GM19395 (cell line): Measurements from ENCODE around the gene RPL3.
"Not testable (repeated sequence)": the region's sequence is repeated elsewhere in the genome, so short reads cannot be mapped to it uniquely, and the experiment has no call there.

ENCODE experiments used
- ATAC-seq: cut with Tn5 transposase; IDR thresholded peaks from one replicate; pipeline ENCODE4 v1.9.1; 2021; ENCODE audit warnings: mild to moderate bottlenecking, moderate library complexity; ENCODE audit not compliant: unreplicated experiment

The RPL3 gene

GRCh38 chr22:39319284-39320022, at the start of gene RPL3:
Gene RPL3, minus strand, starts transcription at chr22:39319623. Its CDS starts 26 bp downstream, at chr22:39319597.
- peak; percentile 66 for ATAC-seq

DNA sequence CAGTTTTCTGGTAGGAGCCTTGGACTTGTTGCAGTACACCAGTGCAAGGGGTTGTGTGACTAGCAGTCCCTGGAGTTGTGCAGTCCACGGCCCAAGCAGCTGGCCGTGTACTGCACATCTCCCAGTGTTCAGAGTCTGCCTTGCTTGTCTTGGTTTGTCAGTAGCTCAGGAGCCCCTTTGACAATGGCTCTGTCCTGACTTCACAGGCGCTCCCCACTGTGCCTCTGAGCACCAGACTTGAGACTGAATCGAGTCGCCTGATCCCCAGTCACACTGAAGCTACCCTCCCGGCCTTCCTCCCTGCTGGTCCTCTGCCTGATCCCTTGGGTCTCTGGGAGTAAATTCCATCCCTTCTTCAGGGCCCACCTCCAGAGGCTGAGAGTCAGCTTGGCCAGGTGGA, 49.8 kb upstream of the RPL3 start:
- ATAC-seq = no peak

DNA sequence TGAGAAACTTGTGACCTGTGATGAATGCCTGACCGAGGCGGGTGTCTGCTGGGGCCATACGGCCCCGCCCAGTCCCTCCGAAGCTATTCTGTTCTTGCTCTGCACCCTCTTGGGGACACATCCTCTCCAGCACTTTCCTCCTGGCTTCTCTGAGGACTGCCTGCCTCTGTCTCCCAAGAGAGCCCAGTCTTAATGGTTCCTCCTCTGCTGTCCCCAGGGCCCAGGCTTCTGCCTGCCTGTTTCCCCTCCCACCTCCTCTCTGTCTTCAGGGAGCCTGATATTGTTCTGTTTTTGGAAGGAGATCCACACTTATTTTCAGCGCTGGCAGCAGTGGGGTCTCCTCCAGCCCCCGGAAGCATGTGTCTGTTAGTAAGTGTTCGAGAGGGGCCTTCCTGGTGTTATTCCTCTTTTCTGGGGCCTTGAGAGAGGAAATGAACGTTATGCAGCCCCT, 49.1 kb upstream of the RPL3 start:
- ATAC-seq = no peak

GRCh38 chr22:39367035-39367434, 47.6 kb upstream of the RPL3 start:
- ATAC-seq = no peak

GRCh38 chr22:39365492-39365780, 46.0 kb upstream of the RPL3 start:
- ATAC-seq = no peak

- no peak for ATAC-seq
Measured at GRCh38 chr22:39364714-39365491, 45.5 kb upstream of the RPL3 start.

DNA sequence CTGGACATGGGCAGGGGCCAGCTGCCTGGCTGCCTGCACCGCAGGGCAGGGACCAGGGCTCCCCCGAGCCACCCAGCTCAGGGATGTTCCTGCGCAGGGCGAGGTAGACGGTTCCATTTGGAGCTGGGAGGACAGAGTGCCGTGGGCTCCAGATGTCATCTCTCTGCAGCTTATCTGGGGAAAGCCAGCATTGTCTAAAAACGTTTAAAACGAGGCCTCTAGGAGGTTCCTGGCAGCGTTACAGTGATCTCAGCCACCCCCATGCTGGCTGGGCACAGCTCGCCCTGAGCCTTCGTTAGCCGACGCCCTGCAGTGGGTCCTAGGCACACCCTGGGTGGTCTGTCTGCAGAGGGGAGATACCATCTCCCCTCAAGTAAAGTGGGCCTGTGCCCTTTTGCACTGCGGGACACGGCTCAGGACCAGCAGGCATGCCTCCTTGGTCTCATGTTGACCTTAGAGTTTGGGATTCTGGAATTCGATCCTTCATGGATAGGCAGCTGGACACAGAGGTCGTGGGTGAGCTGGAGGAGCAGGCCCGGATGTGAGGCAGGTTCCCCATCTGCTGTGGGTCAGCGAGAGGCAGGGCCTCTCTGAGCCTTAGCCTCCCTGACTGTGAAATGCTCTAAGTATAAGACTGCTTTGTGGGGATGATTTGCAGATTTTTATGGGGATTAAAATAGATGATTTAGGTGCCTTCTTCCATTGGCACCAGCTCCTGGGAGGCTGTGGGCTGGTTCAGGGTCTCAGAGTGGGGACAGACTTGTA, 44.5 kb upstream of the RPL3 start:
- no peak for ATAC-seq

- no peak for ATAC-seq
Measured at GRCh38 chr22:39362932-39363331, 43.5 kb upstream of the RPL3 start.

GRCh38 chr22:39362271-39362670, 42.8 kb upstream of the RPL3 start:
- no peak for ATAC-seq

DNA sequence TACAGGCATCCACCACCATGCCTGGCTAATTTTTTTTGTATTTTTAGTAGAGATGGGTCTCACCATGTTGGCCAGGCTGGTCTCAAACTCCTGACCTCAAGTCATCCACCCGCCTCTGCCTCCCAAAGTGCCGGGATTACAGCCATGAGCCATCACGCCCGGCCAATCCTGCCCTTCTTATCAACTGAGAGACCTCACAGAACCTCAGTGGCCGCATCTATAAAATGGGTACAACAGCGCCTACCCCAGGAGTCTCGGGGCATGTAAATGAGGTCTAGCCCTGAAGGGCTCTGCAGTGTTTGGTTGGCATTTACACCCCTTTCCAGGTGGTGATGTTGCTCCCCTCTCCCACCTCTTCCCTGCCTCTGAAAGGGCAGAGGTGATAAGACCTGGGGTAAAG, 42.1 kb upstream of the RPL3 start:
- ATAC-seq = no peak

- no peak for ATAC-seq
Measured at GRCh38 chr22:39360674-39361413, 41.4 kb upstream of the RPL3 start.

DNA sequence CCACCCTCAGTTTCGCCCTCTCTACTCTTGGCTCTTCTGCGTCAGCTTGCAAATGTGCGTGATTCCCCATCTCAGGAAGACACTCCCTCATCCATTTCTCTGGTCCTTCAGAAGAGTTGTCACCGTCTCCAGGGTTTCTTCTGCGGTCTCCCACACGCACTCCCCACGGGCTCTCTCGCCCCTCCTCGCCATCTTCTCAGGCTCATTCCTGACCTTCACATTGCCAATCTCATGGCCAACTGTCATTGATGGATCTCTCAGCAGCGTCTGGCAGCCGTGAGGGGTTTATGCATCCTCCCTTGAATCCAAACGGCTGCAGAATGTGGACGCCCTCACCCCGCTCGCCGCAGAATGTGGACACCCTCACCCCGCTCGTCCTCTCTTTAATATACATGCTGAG, 40.8 kb upstream of the RPL3 start:
- ATAC-seq = no peak

DNA sequence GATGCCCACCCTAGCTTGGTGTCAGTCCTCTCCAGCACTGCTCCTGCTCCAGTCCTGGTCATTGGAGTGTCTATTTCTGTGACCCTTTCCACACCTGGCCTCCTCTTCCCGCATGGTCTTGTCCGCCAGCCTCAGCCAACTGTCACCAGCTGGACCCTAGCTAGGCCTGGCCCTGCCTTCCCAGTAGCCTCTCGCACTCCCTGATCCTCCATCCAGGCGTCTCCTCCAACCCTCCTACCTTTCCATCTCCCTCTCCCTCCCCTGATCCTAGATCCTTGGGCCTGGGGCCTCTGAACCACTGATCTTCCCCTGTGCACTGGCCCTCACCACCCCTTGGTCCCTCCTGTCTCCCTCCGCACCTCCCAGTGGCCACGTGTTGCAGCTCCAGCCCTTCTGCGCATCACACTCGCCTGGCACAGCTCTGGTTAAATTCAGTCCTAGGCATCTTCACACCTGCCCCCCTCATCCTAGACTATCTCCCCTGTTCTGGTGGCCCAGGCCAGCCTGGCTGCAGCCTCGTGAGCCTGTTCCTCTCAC, 40.3 kb upstream of the RPL3 start:
- no peak for ATAC-seq

- ATAC-seq = not testable (repeated sequence)
Measured at GRCh38 chr22:39358197-39358596, 38.8 kb upstream of the RPL3 start.

DNA sequence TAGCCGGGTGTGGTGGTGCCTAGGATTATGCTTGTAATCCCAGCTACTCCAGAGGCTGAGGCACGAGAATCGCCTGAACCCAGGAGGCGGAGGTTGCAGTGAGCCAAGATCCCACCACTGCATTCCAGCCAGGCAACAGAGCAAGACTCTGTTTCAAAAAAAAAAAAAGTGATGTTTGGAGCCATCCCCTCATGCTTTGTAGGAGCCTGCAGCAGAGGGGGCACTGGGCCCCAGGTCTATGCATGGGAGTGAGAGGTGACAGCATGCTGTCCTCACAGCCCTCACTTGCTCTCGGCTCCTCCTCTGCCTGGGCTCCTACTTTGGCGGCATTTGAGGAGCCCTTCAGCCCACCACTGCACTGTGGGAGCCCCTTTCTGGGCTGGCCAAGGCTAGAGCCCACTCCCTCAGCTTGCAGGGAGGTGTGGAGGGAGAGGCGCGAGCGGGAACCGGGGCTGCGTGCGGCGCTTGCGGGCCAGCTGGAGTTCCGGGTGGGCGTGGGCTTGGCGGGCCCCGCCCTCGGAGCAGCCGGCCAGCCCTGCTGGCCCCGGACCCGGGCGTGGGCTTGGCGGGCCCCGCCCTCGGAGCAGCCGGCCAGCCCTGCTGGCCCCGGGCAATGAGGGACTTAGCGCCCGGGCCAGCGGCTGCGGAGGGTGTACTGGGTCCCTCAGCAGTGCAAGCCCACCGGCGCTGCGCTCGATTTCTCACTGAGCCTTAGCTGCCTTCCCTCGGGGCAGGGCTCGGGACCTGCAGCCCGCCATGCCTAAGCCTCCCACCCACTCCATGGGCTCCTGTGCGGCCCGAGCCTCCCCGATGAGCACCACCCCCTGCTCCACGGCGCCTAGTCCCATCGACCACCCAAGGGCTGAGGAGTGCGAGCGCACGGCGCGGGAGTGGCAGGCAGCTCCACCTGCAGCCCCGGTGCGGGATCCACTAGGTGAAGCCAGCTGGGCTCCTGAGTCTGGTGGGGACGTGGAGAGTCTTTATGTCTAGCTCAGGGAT, 38.0 kb upstream of the RPL3 start:
- not testable (repeated sequence) for ATAC-seq

- no peak for ATAC-seq
Measured at GRCh38 chr22:39356464-39356863, 37.0 kb upstream of the RPL3 start.

- not testable (repeated sequence) for ATAC-seq
Measured at GRCh38 chr22:39355805-39356204, 36.4 kb upstream of the RPL3 start.

DNA sequence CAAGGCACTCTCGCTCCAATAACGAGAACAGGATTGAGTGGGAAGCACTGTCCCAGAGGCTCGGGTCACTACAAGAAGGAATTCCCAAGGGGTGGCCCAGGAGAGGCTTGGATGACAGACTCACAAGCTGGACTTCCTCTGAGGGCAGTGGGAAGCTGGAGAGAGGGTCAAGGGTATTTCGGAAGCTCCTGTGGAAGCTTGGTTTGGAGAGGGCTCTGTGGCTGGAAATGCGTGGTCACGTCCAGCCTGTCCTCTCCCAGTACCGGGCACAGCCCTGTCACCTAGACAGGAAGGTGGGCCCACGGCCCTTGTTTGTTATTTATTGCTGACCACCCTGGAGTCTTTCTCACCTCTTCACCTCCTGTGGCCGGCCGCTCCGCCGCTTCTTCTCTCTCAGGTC, 35.7 kb upstream of the RPL3 start:
- ATAC-seq = no peak

DNA sequence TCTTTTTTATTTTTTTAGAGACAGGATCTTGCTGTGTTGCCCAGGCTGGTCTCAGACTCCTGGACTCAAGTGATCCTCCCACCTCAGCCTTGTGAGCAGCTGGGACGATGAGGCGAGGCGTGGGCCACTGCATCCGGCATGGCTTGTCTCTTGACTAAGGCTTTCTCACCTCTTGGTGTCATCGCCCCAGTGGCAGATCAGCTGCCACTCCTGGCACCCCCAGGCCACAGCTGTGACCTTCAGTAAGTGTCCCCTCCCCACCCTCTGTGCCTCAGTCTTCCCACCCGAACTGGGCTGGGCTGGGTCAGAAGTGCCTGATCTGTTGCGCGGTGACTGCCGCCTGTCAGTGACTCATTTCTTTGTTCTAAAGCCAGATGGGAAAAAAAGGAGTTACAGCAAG, 33.9 kb upstream of the RPL3 start:
- no peak for ATAC-seq
